ENCODE results near the gene DPP6.

Gene DPP6

GRCh38 chr7:154424350-154424749 lies 372.2 kb downstream of the DPP6 start:
- peak; percentile 77 for DNase-seq

GRCh38 chr7:154425271-154425670 lies 373.1 kb downstream of the DPP6 start:
- peak; percentile 26 for DNase-seq

GRCh38 chr7:154426778-154427177 lies 374.6 kb downstream of the DPP6 start:
- DNase-seq, result no peak

- no peak for DNase-seq
These were observed 375.3 kb downstream of the DPP6 start for GRCh38 chr7:154427533-154427932.

- no peak for DNase-seq
These were observed 377.6 kb downstream of the DPP6 start for GRCh38 chr7:154429666-154430404.

- DNase-seq, result no peak
These were observed 378.4 kb downstream of the DPP6 start for GRCh38 chr7:154430640-154431039.

GRCh38 chr7:154431045-154431444 lies 378.8 kb downstream of the DPP6 start:
- DNase-seq, result no peak

- DNase-seq, result no peak
These were observed 381.7 kb downstream of the DPP6 start for GRCh38 chr7:154433632-154434598.

- no peak for DNase-seq
These were observed 384.4 kb downstream of the DPP6 start for GRCh38 chr7:154436560-154436959.

- DNase-seq, result no peak
These were observed 385.0 kb downstream of the DPP6 start for GRCh38 chr7:154437234-154437633.

- peak; percentile 51 for DNase-seq
These were observed 386.6 kb downstream of the DPP6 start for GRCh38 chr7:154438571-154439367.

GRCh38 chr7:154440058-154440457 lies 387.9 kb downstream of the DPP6 start:
- no peak for DNase-seq

- DNase-seq, result no peak
These were observed 388.5 kb downstream of the DPP6 start for GRCh38 chr7:154440651-154441050.

- no peak for DNase-seq
These were observed 389.6 kb downstream of the DPP6 start for GRCh38 chr7:154441811-154442210.

GRCh38 chr7:154442939-154443338 lies 390.7 kb downstream of the DPP6 start:
- DNase-seq, result no peak

GRCh38 chr7:154450451-154450850 lies 398.3 kb downstream of the DPP6 start:
- DNase-seq, result no peak

- DNase-seq, result no peak
These were observed 399.6 kb downstream of the DPP6 start for GRCh38 chr7:154451480-154452457.

GRCh38 chr7:154463794-154464193 lies 411.6 kb downstream of the DPP6 start:
- no peak for DNase-seq

GRCh38 chr7:154469652-154470051 lies 417.5 kb downstream of the DPP6 start:
- DNase-seq, result no peak

GRCh38 chr7:154472343-154472742 lies 420.1 kb downstream of the DPP6 start:
- DNase-seq, result no peak

- DNase-seq, result no peak
These were observed 421.2 kb downstream of the DPP6 start for GRCh38 chr7:154473360-154473759.

All from NCI-H82 (cell line).